ENCODE results near the gene INAFM2. TPM values are rescaled to one million over a fixed set of nuclear protein-coding genes. Genes with fewer than 3 reads are reported as not detected.
A peak's percentile ranks its signal among the peaks of the same experiment; 100 is the strongest.

The INAFM2 gene
- total RNA-seq, 6 experiments from 2014 or later, result 19.6 to 32.8 (median 23.4) TPM

GRCh38 chr15:40289140-40289775 lies 34.2 kb upstream of the INAFM2 start:
- no peak overlapping the region for H3K27ac Mint-ChIP-seq
- peaks cover 29% of the 10 kb centered on the region for H3K27me3 Mint-ChIP-seq (ENCODE audit: insufficient read depth)
- H3K4me1 Mint-ChIP-seq (ENCODE audit: low read depth), result peaks cover 13% of the 10 kb centered on the region
- no peak for TF ChIP-seq CTCF (IDR thresholded peaks at IDR 0.05)
- H3K9me3 Mint-ChIP-seq, result no peaks in the 10 kb centered on the region
- no peaks in the 10 kb centered on the region for H3K36me3 Mint-ChIP-seq (ENCODE audit: low read depth)
- H3K4me3 Mint-ChIP-seq, result no peak overlapping the region
- DNase-seq, result no peak

- Mint-ChIP-seq H3K27ac (no peak overlapping the region), H3K36me3 (ENCODE audit: low read depth) (no peaks in the 10 kb centered on the region), H3K27me3 (ENCODE audit: insufficient read depth) (peaks cover 32% of the 10 kb centered on the region), H3K9me3 (no peaks in the 10 kb centered on the region), H3K4me3 (no peak overlapping the region), H3K4me1 (ENCODE audit: low read depth) (peaks cover 5% of the 10 kb centered on the region)
- DNase-seq, result no peak
- no peak for TF ChIP-seq CTCF (IDR thresholded peaks at IDR 0.05)
These were observed 33.0 kb upstream of the INAFM2 start for GRCh38 chr15:40290545-40290917.

GRCh38 chr15:40290918-40291574 lies 32.4 kb upstream of the INAFM2 start:
- no peak overlapping the region for H3K4me3 Mint-ChIP-seq
- peaks cover 33% of the 10 kb centered on the region for H3K27me3 Mint-ChIP-seq (ENCODE audit: insufficient read depth)
- no peak overlapping the region for H3K27ac Mint-ChIP-seq
- peak; percentile 19 for DNase-seq
- no peaks in the 10 kb centered on the region for H3K9me3 Mint-ChIP-seq
- H3K36me3 Mint-ChIP-seq (ENCODE audit: low read depth), result no peaks in the 10 kb centered on the region
- no peak for TF ChIP-seq CTCF (IDR thresholded peaks at IDR 0.05)
- peaks cover under 1% of the 10 kb centered on the region; the same call in 1 of the 2 replicates for H3K4me1 Mint-ChIP-seq (ENCODE audit: low read depth)

GRCh38 chr15:40292246-40292645 lies 31.2 kb upstream of the INAFM2 start:
- H3K4me3 Mint-ChIP-seq, result no peak overlapping the region
- no peak overlapping the region for H3K27ac Mint-ChIP-seq
- no peak for DNase-seq
- no peaks in the 10 kb centered on the region for H3K36me3 Mint-ChIP-seq (ENCODE audit: low read depth)
- H3K4me1 Mint-ChIP-seq (ENCODE audit: low read depth), result no peaks in the 10 kb centered on the region
- H3K27me3 Mint-ChIP-seq (ENCODE audit: insufficient read depth), result peaks cover 44% of the 10 kb centered on the region
- H3K9me3 Mint-ChIP-seq, result no peaks in the 10 kb centered on the region
- TF ChIP-seq CTCF (IDR thresholded peaks at IDR 0.05), result no peak

- H3K27me3 Mint-ChIP-seq (ENCODE audit: insufficient read depth), result peaks cover 47% of the 10 kb centered on the region
- H3K4me3 Mint-ChIP-seq, result no peak overlapping the region
- no peaks in the 10 kb centered on the region for H3K4me1 Mint-ChIP-seq (ENCODE audit: low read depth)
- no peak for TF ChIP-seq CTCF (IDR thresholded peaks at IDR 0.05)
- no peak for DNase-seq
- H3K9me3 Mint-ChIP-seq, result no peaks in the 10 kb centered on the region
- no peak overlapping the region for H3K27ac Mint-ChIP-seq
- H3K36me3 Mint-ChIP-seq (ENCODE audit: low read depth), result no peaks in the 10 kb centered on the region
These were observed 30.5 kb upstream of the INAFM2 start for GRCh38 chr15:40293006-40293405.

All from HFFc6 (cell line).